C4-2B (cell line): ENCODE results near the gene RAB40C.

Experiments used
- CTCF ChIP-seq: fragments of 450-650 bp; conservative IDR thresholded peaks from 2 replicates; pipeline ENCODE4 v1.5.1; 2017; ENCODE audit warnings: mild to moderate bottlenecking
- ZFX ChIP-seq: fragments of 450-650 bp; IDR thresholded peaks from 2 replicates; pipeline ENCODE4 v1.6.1; 2017

GRCh38 chr16:674968-675883, 85.4 kb downstream of the RAB40C start, which contains the start of gene RHBDL1:
- TF ChIP-seq CTCF, result no peak
- no peak for TF ChIP-seq ZFX
